Prostate gland (tissue), 2 donors: ENCODE results near the gene ZBTB7C.

Experiments used
- CTCF ChIP-seq, 4 experiments: fragments of 200-600 bp in 2 of 4; fragments of 450-650 bp in 2 of 4; sonication (generic) in 2 of 4; IDR thresholded peaks; 1 replicate in 3 of 4; 2 replicates in 1 of 4; pipeline ENCODE4 v1.5.1; 2016 to 2019; ENCODE audit warnings: antibody characterized with exemption in 4 of 4, mild to moderate bottlenecking in 2 of 4, moderate library complexity in 2 of 4
- POLR2A ChIP-seq: fragments of 450-650 bp; IDR thresholded peaks from one replicate; pipeline ENCODE4 v1.6.1; 2016; ENCODE audit warnings: antibody characterized with exemption, mild to moderate bottlenecking
- POLR2AphosphoS5 ChIP-seq: sonication (generic); formaldehyde crosslinking; IDR thresholded peaks from one replicate; pipeline ENCODE4 v1.6.1; 2017; ENCODE audit warnings: antibody characterized with exemption

GRCh38 chr18:48098538-48098937 is 310.6 kb downstream of the ZBTB7C start:
- TF ChIP-seq POLR2AphosphoS5 (no peak), CTCF (IDR thresholded peaks at IDR 0.05) (no peak), POLR2A (no peak)
